ENCODE data around the gene SLC46A1. TPM values are rescaled to one million over a fixed set of nuclear protein-coding genes. Genes with fewer than 3 reads are reported as not detected.
"Not testable (repeated sequence)": the region's sequence is repeated elsewhere in the genome, so short reads cannot be mapped to it uniquely, and the experiment has no call there.

SLC46A1 gene
- 11.2 TPM for total RNA-seq
- polyA plus RNA-seq: 7.4 TPM

DNA sequence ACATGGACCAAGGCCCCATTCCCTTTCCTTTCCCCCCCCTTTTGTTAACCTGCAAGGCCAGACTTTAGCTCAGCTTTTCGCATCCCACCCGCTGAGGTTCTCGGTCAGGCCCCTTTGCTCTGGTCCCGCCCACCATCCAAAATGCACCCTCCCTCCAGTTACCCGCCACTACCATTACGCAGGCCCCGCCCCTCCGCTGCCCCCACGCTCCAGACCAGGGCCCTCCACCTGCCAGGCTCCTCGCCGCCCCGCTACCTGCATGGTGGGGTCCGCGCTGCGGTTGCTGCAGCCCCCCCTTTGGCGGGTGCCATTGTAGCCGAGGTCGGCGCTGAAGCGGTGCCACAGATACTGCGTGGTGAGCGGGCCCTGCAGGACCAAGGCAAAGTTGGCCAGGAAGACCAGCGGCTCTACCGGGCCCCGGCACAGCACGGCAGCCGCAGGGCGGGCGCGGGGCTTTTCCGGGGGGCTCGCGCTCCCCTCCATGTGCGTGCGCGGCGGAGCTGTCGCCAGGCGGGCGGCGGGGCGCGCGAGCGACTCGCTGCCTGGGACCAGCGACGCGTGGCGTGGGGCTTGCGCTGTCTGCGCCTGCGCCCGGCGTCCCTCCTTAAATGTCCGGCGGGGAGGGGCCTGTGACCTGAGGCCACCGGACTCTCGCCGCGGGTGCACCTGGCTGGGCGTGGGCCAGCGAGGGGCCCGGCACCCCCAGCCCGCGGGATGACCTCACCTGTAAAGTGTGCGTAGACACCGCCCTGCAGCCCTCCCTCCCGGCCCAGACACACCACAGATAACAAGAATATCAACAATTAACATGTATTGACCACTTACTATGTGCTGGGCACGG, at the start of gene SLC46A1:
TSS of gene SLC46A1 (minus strand) at position 581 of the 841 bp plus-strand sequence. CDS start at position 483, 98 bp downstream.
- WGBS: 1% methylated on average over 70 of the region's 70 CpGs
- DNase-seq (ENCODE audit: extremely low spot score): no peak
- Histone ChIP-seq H3K4me1 (ENCODE audit: insufficient read depth) (no peaks in the 10 kb centered on the region), H3K36me3 (ENCODE audit: insufficient read depth) (no peaks in the 10 kb centered on the region), H3K27ac (ENCODE audit: low read depth) (no peak within 1 kb of the TSS), H3K4me3 (ENCODE audit: low read depth, low read length) (peak within 1 kb of the TSS; percentile 79)

DNA sequence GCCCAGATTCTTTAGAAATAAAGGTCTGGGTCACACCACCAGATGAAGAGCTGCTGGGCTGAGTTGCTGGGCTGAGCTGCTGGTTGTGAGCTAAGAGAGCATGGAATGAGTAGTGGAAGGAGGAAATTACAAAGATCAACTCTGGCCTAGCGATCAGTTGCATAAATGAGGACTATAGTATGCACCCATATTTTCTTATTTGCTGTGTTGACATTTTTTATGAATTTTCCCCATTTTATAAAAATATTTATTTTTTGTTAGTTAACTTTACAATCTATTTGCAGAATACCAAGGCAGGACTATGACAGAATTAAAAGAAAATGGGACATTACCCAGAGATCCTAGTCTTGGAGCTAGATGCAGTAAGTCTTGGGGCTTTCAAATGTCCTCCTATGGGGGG, 43.8 kb upstream of the SLC46A1 start:
- WGBS: 91% methylated on average over 1 of the region's 1 CpG
- no peak overlapping the region for H3K4me3 ChIP-seq (ENCODE audit: low read depth, low read length)
- H3K4me1 ChIP-seq (ENCODE audit: insufficient read depth): no peaks in the 10 kb centered on the region
- no peak overlapping the region for H3K27ac ChIP-seq (ENCODE audit: low read depth)
- H3K36me3 ChIP-seq (ENCODE audit: insufficient read depth): no peaks in the 10 kb centered on the region
- DNase-seq (ENCODE audit: extremely low spot score): no peak

DNA sequence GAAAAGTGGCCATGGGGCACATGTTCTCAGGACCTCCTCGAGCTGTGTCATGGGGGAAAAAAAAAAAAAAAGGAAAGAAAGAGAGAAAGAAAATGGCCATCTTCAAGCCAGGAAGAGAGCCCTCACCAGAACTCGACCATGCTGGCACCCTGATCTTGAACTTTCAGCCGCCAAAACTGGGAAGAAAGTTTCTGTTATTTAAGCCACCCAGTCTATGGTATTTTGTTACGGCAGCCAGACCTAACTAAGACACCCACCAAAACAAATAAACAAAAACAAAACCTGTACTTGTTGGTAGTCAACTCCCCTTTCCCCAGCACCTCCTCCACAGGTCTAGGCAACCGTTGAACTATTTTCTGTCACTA, 41.4 kb upstream of the SLC46A1 start:
- 66% methylated on average over 5 of the region's 5 CpGs for WGBS
- no peak overlapping the region for H3K4me3 ChIP-seq (ENCODE audit: low read depth, low read length)
- H3K27ac ChIP-seq (ENCODE audit: low read depth): no peak overlapping the region
- DNase-seq (ENCODE audit: extremely low spot score): no peak
- no peaks in the 10 kb centered on the region for H3K4me1 ChIP-seq (ENCODE audit: insufficient read depth)
- no peaks in the 10 kb centered on the region for H3K36me3 ChIP-seq (ENCODE audit: insufficient read depth)

DNA sequence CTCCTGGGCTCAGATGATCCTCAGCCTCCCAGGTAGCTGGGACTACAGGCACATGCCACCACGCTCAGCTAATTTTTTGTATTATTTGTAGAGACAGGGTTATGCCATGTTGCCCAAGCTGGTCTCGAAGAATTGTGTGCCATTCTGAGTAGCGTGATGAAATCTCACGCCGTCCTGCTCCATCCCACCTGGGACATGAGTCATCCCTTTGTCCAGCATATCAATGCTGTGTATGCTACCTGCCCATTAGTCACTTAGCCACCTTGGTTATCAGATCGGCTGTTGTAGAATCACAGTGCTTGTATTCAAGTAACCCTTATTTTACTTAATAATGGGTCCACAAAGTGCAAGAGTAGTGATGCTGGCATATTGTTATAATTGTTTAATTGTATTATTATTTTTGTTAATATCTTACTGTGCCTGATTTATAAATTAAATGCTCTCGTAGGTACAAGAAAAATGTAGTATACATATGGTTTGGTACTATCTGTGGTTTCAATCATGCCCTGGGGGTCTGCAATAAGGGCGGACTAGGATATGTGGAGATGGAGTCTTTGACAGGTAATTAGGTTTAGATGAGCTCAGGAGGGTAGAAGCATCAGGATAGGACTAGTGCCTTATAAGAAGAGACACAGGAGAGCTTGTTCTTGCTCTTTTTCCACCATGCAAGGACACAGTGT, 40.8 kb upstream of the SLC46A1 start:
- H3K27ac ChIP-seq (ENCODE audit: low read depth): no peak overlapping the region
- no peak overlapping the region for H3K4me3 ChIP-seq (ENCODE audit: low read depth, low read length)
- no peaks in the 10 kb centered on the region for H3K36me3 ChIP-seq (ENCODE audit: insufficient read depth)
- no peaks in the 10 kb centered on the region for H3K4me1 ChIP-seq (ENCODE audit: insufficient read depth)
- WGBS: 83% methylated on average over 8 of the region's 8 CpGs
- DNase-seq (ENCODE audit: extremely low spot score): no peak

DNA sequence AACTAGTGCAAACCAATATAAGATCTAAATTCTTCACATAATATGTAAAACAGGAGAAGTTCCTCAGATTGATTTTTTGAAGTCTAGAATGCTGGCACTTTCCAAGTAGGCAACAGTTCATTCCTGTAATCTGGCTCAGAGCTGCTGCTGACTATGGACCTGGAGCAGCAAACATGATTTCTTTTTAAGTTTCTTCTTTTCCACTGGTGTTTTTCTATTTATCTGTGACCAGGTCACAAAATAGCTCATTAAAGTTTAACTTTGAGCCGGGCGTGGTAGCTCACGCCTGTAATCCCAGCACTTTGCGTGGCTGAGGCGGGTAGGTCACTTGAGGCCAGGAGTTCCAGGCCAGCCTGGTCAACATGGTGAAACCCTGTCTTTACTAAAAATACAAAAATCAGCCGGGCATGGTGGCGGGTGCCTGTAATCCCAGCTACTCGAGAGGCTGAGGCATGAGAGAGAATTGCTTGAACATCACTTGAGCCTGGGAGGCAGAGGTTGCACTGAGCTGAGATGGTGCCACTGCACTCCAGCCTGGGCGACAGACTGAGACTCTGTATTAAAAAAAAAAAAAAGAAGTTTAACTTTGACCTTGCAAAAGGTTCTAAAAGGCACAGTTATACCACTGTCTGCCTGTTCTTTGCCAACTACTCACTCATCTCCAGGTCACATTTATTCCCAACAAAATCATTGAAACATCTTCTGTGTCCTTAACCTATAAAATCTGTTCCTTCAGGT, 38.1 kb upstream of the SLC46A1 start:
- WGBS: 84% methylated on average over 9 of the region's 9 CpGs
- no peak for DNase-seq (ENCODE audit: extremely low spot score)
- Histone ChIP-seq H3K27ac (ENCODE audit: low read depth) (no peak overlapping the region), H3K4me3 (ENCODE audit: low read depth, low read length) (no peak overlapping the region), H3K36me3 (ENCODE audit: insufficient read depth) (no peaks in the 10 kb centered on the region), H3K4me1 (ENCODE audit: insufficient read depth) (no peaks in the 10 kb centered on the region)

DNA sequence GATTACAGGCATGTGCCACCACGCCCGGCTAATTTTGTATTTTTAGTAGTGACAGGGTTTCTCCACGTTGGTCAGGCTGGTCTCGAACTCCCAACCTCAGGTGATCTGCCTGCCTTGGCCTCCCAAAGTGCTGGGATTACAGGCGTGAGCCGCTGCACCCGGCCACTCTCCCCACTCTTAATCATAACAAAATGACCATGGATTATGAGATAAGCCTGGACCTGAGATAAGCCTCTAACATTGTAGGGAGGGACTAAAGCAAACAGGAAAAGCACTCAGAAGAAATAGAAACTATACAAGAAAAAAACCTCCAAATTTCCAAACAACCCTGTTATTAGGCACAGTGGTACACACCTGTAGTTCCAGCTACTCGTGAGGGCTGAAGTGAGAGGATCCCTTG, 28.3 kb upstream of the SLC46A1 start:
- WGBS: 58% methylated on average over 8 of the region's 8 CpGs
- H3K36me3 ChIP-seq (ENCODE audit: insufficient read depth); H3K27ac ChIP-seq (ENCODE audit: low read depth); H3K4me1 ChIP-seq (ENCODE audit: insufficient read depth); DNase-seq (ENCODE audit: extremely low spot score); H3K4me3 ChIP-seq (ENCODE audit: low read depth, low read length): not testable (repeated sequence)

DNA sequence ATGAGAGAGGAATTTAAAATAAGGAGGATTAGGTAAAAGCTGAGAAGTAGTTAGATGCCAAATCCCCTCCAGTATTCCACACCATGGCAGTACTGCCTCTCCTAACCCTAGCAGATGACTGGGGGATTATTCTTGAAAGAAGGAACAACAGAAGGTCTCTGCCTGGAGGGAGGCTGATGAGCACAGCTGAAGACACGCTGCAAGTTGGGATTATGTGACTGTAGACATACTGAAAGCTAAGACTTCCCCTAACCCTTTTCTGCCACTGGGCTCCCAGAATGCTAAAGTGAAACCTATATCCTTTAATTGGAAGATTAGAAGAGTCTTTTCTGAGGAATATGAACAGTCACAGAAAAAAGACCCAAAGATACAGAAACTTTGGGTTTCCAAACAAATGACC, 27.7 kb upstream of the SLC46A1 start:
- Histone ChIP-seq H3K27ac (ENCODE audit: low read depth) (no peak overlapping the region), H3K36me3 (ENCODE audit: insufficient read depth) (no peaks in the 10 kb centered on the region), H3K4me3 (ENCODE audit: low read depth, low read length) (no peak overlapping the region), H3K4me1 (ENCODE audit: insufficient read depth) (no peaks in the 10 kb centered on the region)
- DNase-seq (ENCODE audit: extremely low spot score): no peak
- WGBS: 55% methylated on average over 1 of the region's 1 CpG

DNA sequence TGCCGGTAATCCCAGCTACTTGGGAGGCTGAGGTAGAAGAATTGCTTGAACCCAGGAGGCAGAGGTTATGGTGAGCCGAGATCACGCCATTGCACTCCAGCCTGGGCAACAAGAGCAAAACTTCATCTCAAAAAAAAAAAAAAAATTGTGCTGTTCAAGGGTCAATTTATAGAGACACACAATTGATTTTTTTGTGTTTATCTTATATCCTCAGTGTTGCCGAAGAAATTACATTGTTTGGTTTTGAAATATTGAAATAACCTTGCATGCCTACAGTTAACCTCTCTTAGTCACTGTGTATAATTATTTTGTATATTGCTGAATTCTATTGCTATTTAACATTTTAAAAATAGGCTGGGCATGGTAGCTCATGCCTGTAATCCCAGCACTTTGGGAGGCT, 22.0 kb upstream of the SLC46A1 start:
- H3K4me3 ChIP-seq (ENCODE audit: low read depth, low read length); H3K36me3 ChIP-seq (ENCODE audit: insufficient read depth); H3K4me1 ChIP-seq (ENCODE audit: insufficient read depth); DNase-seq (ENCODE audit: extremely low spot score); H3K27ac ChIP-seq (ENCODE audit: low read depth): not testable (repeated sequence)
- 75% methylated on average over 4 of the region's 4 CpGs for WGBS

DNA sequence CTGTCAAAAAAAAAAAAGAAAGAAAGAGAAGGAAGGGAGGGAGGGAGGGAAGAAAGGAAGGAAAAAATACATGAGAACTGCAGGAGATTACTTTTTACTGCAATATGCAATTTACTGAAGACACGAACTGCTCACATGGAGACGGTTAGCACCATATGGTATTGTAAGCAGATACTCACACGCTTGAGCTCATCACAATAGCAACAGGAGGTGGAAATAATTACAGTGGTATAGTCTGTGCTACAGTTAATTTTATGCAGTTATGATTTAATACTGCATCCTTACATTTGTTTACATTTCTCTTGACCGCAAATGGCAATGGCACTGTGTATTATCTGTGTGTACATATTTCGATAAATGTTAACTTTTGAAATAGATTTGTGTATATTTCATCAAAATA, 21.4 kb upstream of the SLC46A1 start:
- 43% methylated on average over 5 of the region's 5 CpGs for WGBS

DNA sequence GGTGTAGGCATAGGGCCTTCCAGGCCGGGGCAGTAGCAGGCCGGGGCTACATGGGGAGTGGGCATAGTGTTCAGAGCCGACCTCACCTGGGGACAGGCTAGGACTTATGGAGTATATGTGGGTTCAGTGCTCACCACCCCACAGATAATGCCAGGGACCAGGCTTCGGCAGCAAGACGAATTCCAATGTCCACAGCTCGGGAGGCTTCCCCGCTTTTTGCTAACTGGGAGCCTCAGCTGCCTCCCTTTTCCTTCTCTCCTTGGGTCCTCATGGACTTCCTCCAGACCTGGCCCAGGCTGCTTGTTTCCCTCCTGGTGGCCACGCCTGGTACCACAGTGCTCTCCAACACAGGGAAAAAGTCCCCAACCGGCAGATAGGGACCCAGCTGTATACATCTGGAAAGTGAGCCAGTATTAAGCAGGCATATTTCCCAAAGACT, 20.1 kb upstream of the SLC46A1 start:
- no peaks in the 10 kb centered on the region for H3K4me1 ChIP-seq (ENCODE audit: insufficient read depth)
- no peak overlapping the region for H3K4me3 ChIP-seq (ENCODE audit: low read depth, low read length)
- H3K27ac ChIP-seq (ENCODE audit: low read depth): no peak overlapping the region
- DNase-seq (ENCODE audit: extremely low spot score): no peak
- WGBS: 81% methylated on average over 9 of the region's 9 CpGs
- H3K36me3 ChIP-seq (ENCODE audit: insufficient read depth): no peaks in the 10 kb centered on the region

More for the DNA sequence above, 21.4 kb upstream of the SLC46A1 start:
- Histone ChIP-seq H3K36me3 (ENCODE audit: insufficient read depth) (no peaks in the 10 kb centered on the region), H3K27ac (ENCODE audit: low read depth) (no peak overlapping the region), H3K4me1 (ENCODE audit: insufficient read depth) (no peaks in the 10 kb centered on the region), H3K4me3 (ENCODE audit: low read depth, low read length) (no peak overlapping the region)
- no peak for DNase-seq (ENCODE audit: extremely low spot score)

DNA sequence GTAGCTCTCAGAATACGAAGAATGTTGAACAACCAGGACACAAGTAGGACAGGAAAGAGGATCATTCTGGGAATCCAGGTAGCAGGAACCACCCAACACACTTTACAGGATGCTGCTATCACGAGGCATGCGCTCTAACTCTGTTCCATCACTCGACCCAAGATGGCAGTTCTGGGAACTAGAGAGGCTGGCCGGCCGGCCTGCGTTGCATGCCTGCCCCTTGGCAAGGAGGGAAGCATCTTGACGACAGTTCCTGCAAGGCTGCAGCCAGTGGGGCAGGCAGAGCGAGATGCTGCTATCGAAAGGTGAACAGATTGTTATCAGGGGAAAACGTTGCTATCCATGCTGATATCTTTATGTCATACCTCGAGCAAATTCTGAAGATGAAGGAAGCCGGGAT, 19.2 kb upstream of the SLC46A1 start:
- Histone ChIP-seq H3K4me1 (ENCODE audit: insufficient read depth) (no peaks in the 10 kb centered on the region), H3K4me3 (ENCODE audit: low read depth, low read length) (no peak overlapping the region), H3K27ac (ENCODE audit: low read depth) (no peak overlapping the region), H3K36me3 (ENCODE audit: insufficient read depth) (no peaks in the 10 kb centered on the region)
- no peak for DNase-seq (ENCODE audit: extremely low spot score)
- 78% methylated on average over 13 of the region's 13 CpGs for WGBS

DNA sequence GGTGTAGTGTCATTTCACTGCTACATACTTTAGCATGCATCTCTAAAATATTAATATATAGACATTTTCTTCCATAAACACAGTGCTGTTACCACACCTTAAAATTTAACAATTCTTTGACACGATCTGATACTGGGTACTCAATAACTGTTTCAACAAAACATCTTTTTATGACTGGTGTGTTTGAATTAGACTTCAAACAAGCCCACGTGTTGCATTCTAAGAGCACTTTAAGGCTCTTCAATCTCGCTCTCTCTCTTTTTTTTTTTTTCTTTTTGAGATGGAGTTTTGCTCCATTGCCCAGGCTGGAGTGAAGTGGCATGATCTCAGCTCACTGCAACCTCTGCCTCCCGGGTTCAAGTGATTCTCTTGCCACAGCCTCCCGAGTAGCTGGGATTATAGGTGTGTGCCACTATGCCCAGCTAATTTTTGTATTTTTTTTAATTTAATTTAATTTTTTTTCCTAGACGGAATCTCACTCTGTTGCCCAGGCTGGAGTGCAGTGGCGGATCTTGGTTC, 15.8 kb upstream of the SLC46A1 start:
- WGBS: 73% methylated on average over 7 of the region's 7 CpGs
- H3K27ac ChIP-seq (ENCODE audit: low read depth): no peak overlapping the region
- H3K4me1 ChIP-seq (ENCODE audit: insufficient read depth): no peaks in the 10 kb centered on the region
- no peak overlapping the region for H3K4me3 ChIP-seq (ENCODE audit: low read depth, low read length)
- DNase-seq (ENCODE audit: extremely low spot score): no peak
- no peaks in the 10 kb centered on the region for H3K36me3 ChIP-seq (ENCODE audit: insufficient read depth)

DNA sequence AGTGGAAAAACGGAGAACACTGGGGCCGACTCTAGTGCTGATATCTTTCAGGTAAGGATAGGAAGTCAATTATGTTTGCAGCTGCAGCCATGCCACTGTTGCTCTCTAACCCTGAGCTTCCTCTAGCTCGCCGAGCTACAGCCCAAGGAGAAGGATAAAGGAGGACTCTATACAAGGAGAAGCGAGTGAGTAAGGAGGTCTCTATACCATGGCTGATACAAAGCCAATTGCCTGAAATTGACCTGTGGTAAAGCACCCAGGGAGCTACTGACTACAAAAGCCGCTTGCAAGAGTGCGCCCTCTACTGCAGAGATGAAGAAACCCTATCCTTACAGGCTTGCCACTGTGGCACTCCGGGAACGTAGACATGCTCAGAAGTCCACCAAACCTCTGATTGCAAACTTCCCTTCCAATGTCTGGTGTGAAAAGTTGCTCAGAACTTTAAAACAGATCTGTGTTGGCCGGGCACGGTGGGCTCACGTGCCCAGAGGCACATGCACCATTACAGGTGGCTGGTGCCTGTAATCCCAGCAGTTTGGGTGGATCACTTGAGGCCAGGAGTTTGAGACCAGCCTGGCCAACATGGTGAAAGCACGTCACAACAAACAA, 10.8 kb upstream of the SLC46A1 start:
- no peak for DNase-seq (ENCODE audit: extremely low spot score)

More for the DNA sequence above, 10.8 kb upstream of the SLC46A1 start:
- H3K4me3 ChIP-seq (ENCODE audit: low read depth, low read length): no peak overlapping the region
- H3K27ac ChIP-seq (ENCODE audit: low read depth): no peak overlapping the region
- no peaks in the 10 kb centered on the region for H3K36me3 ChIP-seq (ENCODE audit: insufficient read depth)
- 24% methylated on average over 13 of the region's 13 CpGs for WGBS
- H3K4me1 ChIP-seq (ENCODE audit: insufficient read depth): no peaks in the 10 kb centered on the region
